Measurements from ENCODE around the gene PDLIM1.

DNA sequence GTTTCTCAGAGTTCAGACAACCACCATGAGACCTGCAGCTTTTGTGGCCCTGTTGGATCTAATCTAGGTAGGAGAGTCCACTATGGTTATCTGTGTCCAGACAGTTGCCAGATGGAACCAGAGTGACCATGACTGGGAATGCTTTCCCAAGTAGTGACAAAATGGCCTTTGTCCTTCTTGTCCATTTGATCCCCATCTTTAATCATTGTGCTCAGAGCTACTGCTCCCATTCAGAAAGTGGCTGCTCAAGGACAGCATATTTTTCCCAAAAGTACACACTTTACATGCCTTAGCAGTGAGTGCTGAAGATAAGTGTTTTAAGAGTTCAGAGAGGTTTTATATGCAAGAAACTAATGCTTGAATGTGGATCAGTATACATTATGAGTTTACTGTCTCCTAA is 102.2 kb downstream of the PDLIM1 start:
- no peak for TF ChIP-seq ASH2L (IDR thresholded peaks at IDR 0.05; ENCODE audit: borderline replicate concordance, low read depth)
- no peak for TF ChIP-seq JUND (IDR thresholded peaks at IDR 0.05; ENCODE audit: low read depth, low read length)
- no peak for TF ChIP-seq HDGF (IDR thresholded peaks at IDR 0.05)
- TF ChIP-seq, protein P1, sequence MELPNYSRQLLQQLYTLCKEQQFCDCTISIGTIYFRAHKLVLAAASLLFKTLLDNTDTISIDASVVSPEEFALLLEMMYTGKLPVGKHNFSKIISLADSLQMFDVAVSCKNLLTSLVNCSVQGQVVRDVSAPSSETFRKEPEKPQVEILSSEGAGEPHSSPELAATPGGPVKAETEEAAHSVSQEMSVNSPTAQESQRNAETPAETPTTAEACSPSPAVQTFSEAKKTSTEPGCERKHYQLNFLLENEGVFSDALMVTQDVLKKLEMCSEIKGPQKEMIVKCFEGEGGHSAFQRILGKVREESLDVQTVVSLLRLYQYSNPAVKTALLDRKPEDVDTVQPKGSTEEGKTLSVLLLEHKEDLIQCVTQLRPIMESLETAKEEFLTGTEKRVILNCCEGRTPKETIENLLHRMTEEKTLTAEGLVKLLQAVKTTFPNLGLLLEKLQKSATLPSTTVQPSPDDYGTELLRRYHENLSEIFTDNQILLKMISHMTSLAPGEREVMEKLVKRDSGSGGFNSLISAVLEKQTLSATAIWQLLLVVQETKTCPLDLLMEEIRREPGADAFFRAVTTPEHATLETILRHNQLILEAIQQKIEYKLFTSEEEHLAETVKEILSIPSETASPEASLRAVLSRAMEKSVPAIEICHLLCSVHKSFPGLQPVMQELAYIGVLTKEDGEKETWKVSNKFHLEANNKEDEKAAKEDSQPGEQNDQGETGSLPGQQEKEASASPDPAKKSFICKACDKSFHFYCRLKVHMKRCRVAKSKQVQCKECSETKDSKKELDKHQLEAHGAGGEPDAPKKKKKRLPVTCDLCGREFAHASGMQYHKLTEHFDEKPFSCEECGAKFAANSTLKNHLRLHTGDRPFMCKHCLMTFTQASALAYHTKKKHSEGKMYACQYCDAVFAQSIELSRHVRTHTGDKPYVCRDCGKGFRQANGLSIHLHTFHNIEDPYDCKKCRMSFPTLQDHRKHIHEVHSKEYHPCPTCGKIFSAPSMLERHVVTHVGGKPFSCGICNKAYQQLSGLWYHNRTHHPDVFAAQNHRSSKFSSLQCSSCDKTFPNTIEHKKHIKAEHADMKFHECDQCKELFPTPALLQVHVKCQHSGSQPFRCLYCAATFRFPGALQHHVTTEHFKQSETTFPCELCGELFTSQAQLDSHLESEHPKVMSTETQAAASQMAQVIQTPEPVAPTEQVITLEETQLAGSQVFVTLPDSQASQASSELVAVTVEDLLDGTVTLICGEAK (IDR thresholded peaks at IDR 0.05; ENCODE audit: borderline replicate concordance): no peak
- TF ChIP-seq EP300 (IDR thresholded peaks at IDR 0.05; ENCODE audit: borderline replicate concordance in 1 of 2, control insufficient read depth in 1 of 2, low read depth in 2 of 2, low read length in 2 of 2): no peak

All from GM12878 (cell line).